ENCODE data around the gene ARMC8. TPM values are rescaled to one million over a fixed set of nuclear protein-coding genes. Genes with fewer than 3 reads are reported as not detected.

The ARMC8 gene
- total and polyA plus RNA-seq, 4 donors = 8.4 to 53.6 (median 22.8) TPM

- TF ChIP-seq RAD21 (IDR thresholded peaks at IDR 0.05) = peak; percentile 84 to 87
- TF ChIP-seq, protein P1, sequence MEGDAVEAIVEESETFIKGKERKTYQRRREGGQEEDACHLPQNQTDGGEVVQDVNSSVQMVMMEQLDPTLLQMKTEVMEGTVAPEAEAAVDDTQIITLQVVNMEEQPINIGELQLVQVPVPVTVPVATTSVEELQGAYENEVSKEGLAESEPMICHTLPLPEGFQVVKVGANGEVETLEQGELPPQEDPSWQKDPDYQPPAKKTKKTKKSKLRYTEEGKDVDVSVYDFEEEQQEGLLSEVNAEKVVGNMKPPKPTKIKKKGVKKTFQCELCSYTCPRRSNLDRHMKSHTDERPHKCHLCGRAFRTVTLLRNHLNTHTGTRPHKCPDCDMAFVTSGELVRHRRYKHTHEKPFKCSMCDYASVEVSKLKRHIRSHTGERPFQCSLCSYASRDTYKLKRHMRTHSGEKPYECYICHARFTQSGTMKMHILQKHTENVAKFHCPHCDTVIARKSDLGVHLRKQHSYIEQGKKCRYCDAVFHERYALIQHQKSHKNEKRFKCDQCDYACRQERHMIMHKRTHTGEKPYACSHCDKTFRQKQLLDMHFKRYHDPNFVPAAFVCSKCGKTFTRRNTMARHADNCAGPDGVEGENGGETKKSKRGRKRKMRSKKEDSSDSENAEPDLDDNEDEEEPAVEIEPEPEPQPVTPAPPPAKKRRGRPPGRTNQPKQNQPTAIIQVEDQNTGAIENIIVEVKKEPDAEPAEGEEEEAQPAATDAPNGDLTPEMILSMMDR (IDR thresholded peaks at IDR 0.05; ENCODE audit: low read depth, low read length, missing input control) = peak; percentile 42
- no peak for TF ChIP-seq HNF4A (conservative IDR thresholded peaks at IDR 0.05)
- TF ChIP-seq FOXA1 (IDR thresholded peaks at IDR 0.05) = no peak
- Histone ChIP-seq H3K27me3 (ENCODE audit: control insufficient read depth in 4 of 4, insufficient read depth in 4 of 4, low read length in 3 of 4) (no peaks in the 10 kb centered on the region), H3K36me3 (ENCODE audit: control insufficient read depth in 4 of 4, insufficient read depth in 3 of 4, low read depth in 1 of 4, low read length in 3 of 4) (no peaks in the 10 kb centered on the region), H3K9me3 (ENCODE audit: control insufficient read depth in 4 of 4, low read length in 3 of 4) (no peaks in the 10 kb centered on the region), H3K4me3 (ENCODE audit: low read depth in 1 of 3, low read length in 3 of 3) (no peak overlapping the region), H3K4me1 (ENCODE audit: control insufficient read depth in 4 of 4, insufficient read depth in 4 of 4, low read length in 3 of 4) (no peaks in the 10 kb centered on the region), H3K9ac (ENCODE audit: low read depth in 1 of 2, low read length in 2 of 2) (no peak overlapping the region), H3K27ac (ENCODE audit: low read depth in 1 of 2, low read length in 2 of 2) (no peak overlapping the region)
- no peak for DNase-seq (ENCODE audit: low spot score)
- WGBS = 5% methylated on average over 2 of the region's 2 CpGs
Measured at GRCh38 chr3:138180375-138181029, 6.6 kb upstream of the ARMC8 start.

GRCh38 chr3:138184994-138185393, 2.1 kb upstream of the ARMC8 start:
- Histone ChIP-seq H3K36me3 (ENCODE audit: control insufficient read depth in 4 of 4, insufficient read depth in 3 of 4, low read depth in 1 of 4, low read length in 3 of 4) (no peaks in the 10 kb centered on the region), H3K9me3 (ENCODE audit: control insufficient read depth in 4 of 4, low read length in 3 of 4) (no peaks in the 10 kb centered on the region), H3K27ac (ENCODE audit: low read depth in 1 of 2, low read length in 2 of 2) (no peak overlapping the region), H3K4me1 (ENCODE audit: control insufficient read depth in 4 of 4, insufficient read depth in 4 of 4, low read length in 3 of 4) (peaks cover 0 to 21% (median 16%) of the 10 kb centered on the region in 4 donors), H3K4me3 (ENCODE audit: low read depth in 1 of 3, low read length in 3 of 3) (no peak overlapping the region), H3K9ac (ENCODE audit: low read depth in 1 of 2, low read length in 2 of 2) (no peak overlapping the region), H3K27me3 (ENCODE audit: control insufficient read depth in 4 of 4, insufficient read depth in 4 of 4, low read length in 3 of 4) (no peaks in the 10 kb centered on the region)
- WGBS = 52% methylated on average over 3 of the region's 3 CpGs
- no peak for TF ChIP-seq TAF1 (conservative IDR thresholded peaks at IDR 0.05)
- TF ChIP-seq SP1 (IDR thresholded peaks at IDR 0.05) = no peak
- DNase-seq (ENCODE audit: low spot score) = no peak

DNA sequence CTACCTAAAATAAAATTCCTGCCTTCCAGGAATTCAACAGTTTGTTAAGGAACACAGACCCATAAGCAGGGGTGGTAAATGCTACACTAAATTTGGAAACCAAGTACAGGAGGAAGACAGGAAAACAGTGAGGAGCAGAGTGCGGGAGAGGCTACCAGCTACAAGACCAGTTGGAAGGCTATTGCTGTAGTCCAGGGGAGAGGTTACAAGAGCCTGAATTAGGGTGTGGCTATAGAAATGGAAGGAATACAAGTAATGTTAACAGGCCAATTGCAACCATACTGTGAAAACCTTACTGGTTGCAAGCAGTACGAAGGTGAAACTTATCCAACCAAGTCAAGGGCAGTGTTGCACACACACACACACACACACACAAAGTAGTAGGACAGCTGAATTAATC, 880 bp upstream of the ARMC8 start:
- WGBS = 74% methylated on average over 2 of the region's 2 CpGs
- peak overlapping the region in 2 of 3 donors; percentile 71 to 75 for H3K4me3 ChIP-seq (ENCODE audit: low read depth in 1 of 3, low read length in 3 of 3)
- H3K9me3 ChIP-seq (ENCODE audit: control insufficient read depth in 4 of 4, low read length in 3 of 4) = no peaks in the 10 kb centered on the region
- no peaks in the 10 kb centered on the region for H3K27me3 ChIP-seq (ENCODE audit: control insufficient read depth in 4 of 4, insufficient read depth in 4 of 4, low read length in 3 of 4)
- TF ChIP-seq FOXA1 (IDR thresholded peaks at IDR 0.05) (no peak), FOXA2 (IDR thresholded peaks at IDR 0.05) (no peak), HNF4G (IDR thresholded peaks at IDR 0.05) (no peak), REST (IDR thresholded peaks at IDR 0.05) (no peak), MAX (IDR thresholded peaks at IDR 0.05) (no peak), JUND (IDR thresholded peaks at IDR 0.05) (no peak), YY1 (IDR thresholded peaks at IDR 0.05) (no peak), GABPA (IDR thresholded peaks at IDR 0.05 in 1 of 2, conservative IDR thresholded peaks at IDR 0.05 in 1 of 2) (no peak), TAF1 (conservative IDR thresholded peaks at IDR 0.05) (no peak), NR2F2 (IDR thresholded peaks at IDR 0.05) (no peak), RXRA (IDR thresholded peaks at IDR 0.05) (no peak), HNF4A (conservative IDR thresholded peaks at IDR 0.05) (no peak)
- H3K4me1 ChIP-seq (ENCODE audit: control insufficient read depth in 4 of 4, insufficient read depth in 4 of 4, low read length in 3 of 4) = peaks cover 0 to 21% (median 16%) of the 10 kb centered on the region in 4 donors
- DNase-seq (ENCODE audit: low spot score) = no peak
- no peak overlapping the region for H3K27ac ChIP-seq (ENCODE audit: low read depth in 1 of 2, low read length in 2 of 2)
- peaks cover 0 to 2% (median 0%) of the 10 kb centered on the region in 4 donors for H3K36me3 ChIP-seq (ENCODE audit: control insufficient read depth in 4 of 4, insufficient read depth in 3 of 4, low read depth in 1 of 4, low read length in 3 of 4)
- no peak overlapping the region for H3K9ac ChIP-seq (ENCODE audit: low read depth in 1 of 2, low read length in 2 of 2)

Measured in liver (tissue), 9 donors.